Glomerular visceral epithelial cell (primary cell): ENCODE results near the gene CPS1.

Experiments used
- DNase-seq: peaks from one replicate; pipeline ENCODE4 v3.0.0-alpha.2; 2016; ENCODE audit errors: extremely low spot score

The CPS1 gene

GRCh38 chr2:210681491-210681890, 125.1 kb downstream of the CPS1 start:
- DNase-seq: no peak

DNA sequence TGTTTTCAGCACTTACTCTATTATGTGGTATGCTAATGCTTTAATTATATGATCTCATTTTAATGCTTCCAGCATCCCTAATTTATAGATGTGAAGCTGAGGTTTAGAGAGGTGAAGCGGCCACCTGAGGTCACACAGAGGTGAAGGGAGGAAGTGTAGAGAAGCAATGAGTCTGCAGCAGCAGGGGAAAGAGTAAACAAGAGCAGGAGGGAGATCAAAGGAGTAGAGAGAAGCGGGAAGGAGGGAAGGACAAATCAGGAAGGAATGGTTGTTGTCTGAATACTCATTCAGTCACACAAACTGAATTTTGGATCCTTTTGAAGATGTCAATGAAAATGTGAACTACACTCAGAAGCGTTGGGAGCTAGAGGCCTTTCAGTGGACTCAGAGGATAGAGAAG, 130.0 kb downstream of the CPS1 start:
- DNase-seq: no peak

DNA sequence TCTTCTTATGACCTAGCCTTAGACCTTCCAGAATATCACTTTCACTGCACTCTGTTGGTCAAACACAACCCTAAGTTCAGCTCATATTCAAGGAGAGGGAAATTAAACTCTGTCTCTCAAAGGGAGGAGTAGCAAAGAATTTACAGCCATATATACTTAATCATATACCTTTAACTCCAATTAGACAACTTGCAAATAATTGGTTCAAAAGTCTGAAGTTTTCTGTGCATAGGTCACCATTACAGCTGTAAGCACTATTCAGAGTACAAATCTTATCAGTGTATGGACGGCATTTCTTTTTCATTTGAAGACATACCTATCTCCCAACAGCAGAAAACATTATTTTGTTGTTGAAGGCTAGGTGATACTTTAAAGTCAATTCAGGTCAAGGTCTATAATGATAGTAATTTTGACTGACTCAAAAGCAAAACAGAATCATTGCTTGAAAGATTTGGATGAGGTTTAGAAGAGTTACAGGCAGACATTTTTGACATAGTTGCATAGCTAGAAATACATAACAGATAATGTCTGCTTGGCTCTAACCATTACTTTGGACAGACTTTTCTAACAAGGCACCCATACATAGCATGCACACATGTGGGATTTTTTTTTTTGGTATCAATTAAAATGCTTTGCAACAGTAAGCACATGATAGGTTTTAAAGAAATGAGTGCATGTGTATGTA, 131.5 kb downstream of the CPS1 start:
- DNase-seq: no peak

DNA sequence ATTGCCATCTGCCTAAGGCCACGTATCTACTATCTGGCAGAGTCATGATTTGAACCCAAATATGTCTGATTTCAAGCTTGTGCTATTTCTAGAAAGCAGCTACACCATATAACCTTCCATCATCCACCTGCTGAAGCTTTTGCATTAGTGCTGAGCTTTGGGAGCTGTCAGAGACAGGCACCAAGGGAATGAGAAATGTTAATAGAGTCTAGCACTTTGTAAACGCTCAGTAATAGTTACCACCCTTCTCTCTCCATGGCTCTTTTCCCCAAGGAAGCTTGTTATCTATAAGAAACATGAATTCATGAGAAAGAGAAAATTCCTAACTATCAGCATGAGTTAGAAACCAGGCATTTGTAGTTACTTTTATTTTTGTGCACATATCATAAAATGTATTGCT, 151.5 kb downstream of the CPS1 start:
- DNase-seq: no peak

DNA sequence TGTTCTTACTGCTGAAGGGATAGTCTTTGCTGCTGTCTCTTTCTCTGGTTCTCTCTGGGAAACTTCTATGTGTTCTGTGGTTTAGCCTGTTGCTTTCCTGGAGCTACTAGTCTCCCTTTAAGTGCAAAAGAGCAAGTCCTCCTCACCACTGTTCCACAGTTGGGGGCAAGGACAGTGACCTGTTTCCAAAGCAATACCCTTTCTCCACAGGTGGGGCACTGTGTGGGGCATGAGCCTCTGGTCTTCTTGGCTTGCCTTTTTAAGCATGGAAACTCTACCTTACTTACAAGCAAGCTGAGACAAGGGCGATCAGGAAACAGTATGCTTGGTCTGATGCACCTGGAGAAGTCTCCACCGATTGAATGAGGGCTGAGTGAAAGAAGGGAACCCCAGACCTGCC, 156.7 kb downstream of the CPS1 start:
- no peak for DNase-seq

DNA sequence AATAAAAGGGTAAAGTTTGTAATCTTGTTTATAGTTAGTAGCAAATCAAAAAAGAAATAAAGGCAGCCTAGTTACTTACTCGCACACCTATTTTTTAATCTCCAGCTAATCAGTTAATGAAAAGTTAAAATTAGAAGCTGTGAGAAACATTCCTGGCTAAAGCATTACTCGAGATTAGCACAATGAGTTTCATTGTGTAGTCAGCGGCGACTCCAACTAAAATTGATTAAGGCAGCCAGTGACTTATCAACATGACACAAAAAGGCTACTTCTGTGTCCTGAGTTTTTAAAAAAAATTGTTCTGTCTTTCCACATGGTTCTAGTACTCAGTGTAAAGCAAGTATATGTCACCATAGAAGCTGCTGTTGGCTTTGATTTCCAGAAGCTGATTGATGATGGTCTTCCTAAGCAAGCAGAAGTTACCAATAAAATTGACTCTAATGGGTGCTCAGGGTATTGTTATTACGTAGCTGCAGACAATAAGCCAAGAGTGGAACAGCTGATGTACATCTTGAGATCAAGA, 159.2 kb downstream of the CPS1 start:
- DNase-seq: no peak

DNA sequence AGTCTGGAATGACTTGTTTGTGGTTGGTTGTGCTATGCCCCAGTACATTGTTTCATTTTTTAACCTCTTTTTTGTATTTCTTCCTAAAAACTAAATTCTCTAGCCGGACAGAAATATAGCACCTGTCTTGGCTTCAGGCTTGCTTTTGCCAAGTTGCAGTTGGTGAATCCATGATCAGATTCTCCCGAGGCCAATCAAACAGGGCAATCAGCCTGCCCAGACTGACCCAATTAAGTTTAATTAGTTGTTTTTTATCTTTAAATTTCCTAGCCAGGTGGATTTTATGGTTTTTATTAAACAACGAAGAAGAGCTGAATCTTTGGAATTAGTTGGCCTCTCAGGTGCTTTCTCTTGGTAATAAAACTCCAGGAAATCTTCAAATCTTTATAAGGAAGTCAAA, 162.1 kb downstream of the CPS1 start:
- no peak for DNase-seq

DNA sequence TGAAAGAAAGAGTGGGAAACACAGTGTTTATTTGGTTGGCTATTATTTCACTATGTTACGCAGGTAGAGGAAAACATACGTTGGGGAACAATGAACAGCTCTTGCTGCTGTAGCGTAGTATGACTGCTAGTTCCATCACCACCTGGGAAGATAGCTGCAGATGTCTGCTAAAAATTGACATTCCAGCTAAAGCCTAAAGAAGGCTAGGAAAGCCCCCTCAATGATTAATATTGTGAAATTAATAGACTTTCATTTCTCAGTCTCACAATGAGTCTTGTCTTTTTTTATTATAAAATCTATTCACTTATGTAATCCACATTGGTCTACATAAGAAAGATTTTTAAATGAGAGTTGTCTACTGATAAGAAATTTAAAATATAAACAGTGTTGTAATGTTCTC, 165.7 kb downstream of the CPS1 start:
- no peak for DNase-seq

DNA sequence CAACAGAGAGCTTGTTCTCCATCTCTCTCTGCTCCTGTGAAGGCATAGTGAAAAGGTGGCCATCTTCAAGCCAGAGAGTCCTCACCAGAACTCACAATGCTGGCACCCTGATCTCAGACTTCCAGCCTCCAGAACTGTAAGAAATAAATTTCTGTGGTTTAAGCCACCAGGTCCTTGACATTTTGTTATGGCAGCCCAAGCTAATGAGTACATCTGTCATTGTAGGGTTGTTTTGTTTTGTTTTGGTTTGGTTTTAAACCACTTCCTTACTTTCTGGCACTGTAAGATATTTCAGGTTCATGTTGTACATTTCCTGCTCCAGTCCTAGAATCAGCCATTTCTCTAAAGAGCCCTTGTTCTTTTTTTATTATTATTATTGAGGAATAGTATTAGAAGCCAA, 171.2 kb downstream of the CPS1 start:
- DNase-seq: no peak
